SK-N-SH treated with all-trans-retinoic acid at 6 μM for 48 hours (cell line): ENCODE measurements around the gene MUC5B.

Experiments used
- ATAC-seq: fragments of 200-7000 bp; cut with Tn5 transposase; 3 replicates; pipeline ENCODE4 v1.9.1; 2020; ENCODE audit warnings: mild to moderate bottlenecking, moderate library complexity
- ARNTL ChIP-seq: fragments of 450-650 bp; formaldehyde crosslinking; IDR thresholded peaks from 2 replicates; pipeline ENCODE4 v1.5.0; 2020; ENCODE audit warnings: low read depth, mild to moderate bottlenecking, moderate library complexity, borderline replicate concordance
- BACH2 ChIP-seq: fragments of 250-450 bp; sonication (Bioruptor Pico); IDR thresholded peaks from 2 replicates; pipeline ENCODE4 v1.9.0; 2021; ENCODE audit warnings: mild to moderate bottlenecking, borderline replicate concordance
- CSDC2 ChIP-seq: fragments of 250-450 bp; sonication (Bioruptor Pico); IDR thresholded peaks from 2 replicates; pipeline ENCODE4 v1.5.0; 2020; ENCODE audit warnings: mild to moderate bottlenecking, moderate library complexity
- ESRRG ChIP-seq: fragments of 250-450 bp; sonication (Bioruptor Pico); IDR thresholded peaks from 2 replicates; pipeline ENCODE4 v1.6.1; 2021; ENCODE audit warnings: mild to moderate bottlenecking
- GLIS3 ChIP-seq: fragments of 250-450 bp; sonication (Bioruptor Pico); IDR thresholded peaks from 2 replicates; pipeline ENCODE4 v1.5.0; 2020; ENCODE audit warnings: mild to moderate bottlenecking, moderate library complexity
- ISL1 ChIP-seq: fragments of 250-450 bp; sonication (Bioruptor Pico); IDR thresholded peaks from 2 replicates; pipeline ENCODE4 v2.1.2; 2022; ENCODE audit warnings: mild to moderate bottlenecking, moderate library complexity
- OSR1 ChIP-seq: fragments of 250-450 bp; sonication (Bioruptor Pico); IDR thresholded peaks from 2 replicates; pipeline ENCODE4 v1.8.0; 2022; ENCODE audit warnings: moderate library complexity, mild to moderate bottlenecking, inconsistent platforms
- PPARA ChIP-seq: fragments of 250-450 bp; sonication (Bioruptor Pico); IDR thresholded peaks from 2 replicates; pipeline ENCODE4 v1.5.0; 2020; ENCODE audit warnings: mild to moderate bottlenecking, borderline replicate concordance
- RARB ChIP-seq: fragments of 250-450 bp; sonication (Bioruptor Pico); IDR thresholded peaks from 2 replicates; pipeline ENCODE4 v1.8.0; 2021; ENCODE audit warnings: mild to moderate bottlenecking, moderate library complexity
- SNAI2 ChIP-seq: fragments of 250-450 bp; sonication (Bioruptor Pico); IDR thresholded peaks from 2 replicates; pipeline ENCODE4 v1.5.0; 2020; ENCODE audit warnings: mild to moderate bottlenecking, moderate library complexity
- TCF4 ChIP-seq: fragments of 250-450 bp; sonication (Bioruptor Pico); IDR thresholded peaks from 2 replicates; pipeline ENCODE4 v1.8.0; 2021; ENCODE audit warnings: mild to moderate bottlenecking, moderate library complexity, borderline replicate concordance
- TOX ChIP-seq: fragments of 250-450 bp; sonication (Bioruptor Pico); IDR thresholded peaks from 2 replicates; pipeline ENCODE4 v1.8.0; 2021; ENCODE audit warnings: mild to moderate bottlenecking, moderate library complexity, borderline replicate concordance
- ZC3H10 ChIP-seq: fragments of 250-450 bp; sonication (Bioruptor Pico); IDR thresholded peaks from 2 replicates; pipeline ENCODE4 v1.5.1; 2021; ENCODE audit warnings: mild to moderate bottlenecking, moderate library complexity
- ZFP3 ChIP-seq: fragments of 250-450 bp; sonication (Bioruptor Pico); IDR thresholded peaks from 2 replicates; pipeline ENCODE4 v1.5.0; 2020; ENCODE audit warnings: mild to moderate bottlenecking, moderate library complexity
- ZFP30 ChIP-seq: fragments of 450-650 bp; formaldehyde crosslinking; IDR thresholded peaks from 2 replicates; pipeline ENCODE4 v1.5.0; 2022; ENCODE audit warnings: mild to moderate bottlenecking, moderate library complexity
- ZNF565 ChIP-seq: fragments of 450-650 bp; formaldehyde crosslinking; conservative IDR thresholded peaks from 2 replicates; pipeline ENCODE4 v1.5.0; 2020; ENCODE audit warnings: low read depth, mild to moderate bottlenecking, moderate library complexity
- ZNF70 ChIP-seq: fragments of 450-650 bp; formaldehyde crosslinking; IDR thresholded peaks from 2 replicates; pipeline ENCODE4 v1.5.0; 2020; ENCODE audit warnings: mild to moderate bottlenecking, moderate library complexity
- ZNF8 ChIP-seq: fragments of 450-650 bp; formaldehyde crosslinking; IDR thresholded peaks from 2 replicates; pipeline ENCODE4 v1.5.0; 2020; ENCODE audit warnings: mild to moderate bottlenecking, moderate library complexity
- TF ChIP-seq, protein P1 (sequence below): fragments of 250-450 bp; sonication (Bioruptor Pico); IDR thresholded peaks from 2 replicates; pipeline ENCODE4 v1.5.1; 2020; ENCODE audit warnings: low read depth, mild to moderate bottlenecking, moderate library complexity
- TF ChIP-seq, protein P2 (sequence below): fragments of 250-450 bp; sonication (Bioruptor Pico); IDR thresholded peaks from 2 replicates; pipeline ENCODE4 v1.5.1; 2021; ENCODE audit warnings: mild to moderate bottlenecking, moderate library complexity
- TF ChIP-seq, protein P3 (sequence below): fragments of 250-450 bp; sonication (Bioruptor Pico); IDR thresholded peaks from 2 replicates; pipeline ENCODE4 v1.8.0; 2021; ENCODE audit warnings: low read depth, mild to moderate bottlenecking, moderate library complexity, borderline replicate concordance
- TF ChIP-seq, protein P4 (sequence below): fragments of 250-450 bp; sonication (Bioruptor Pico); IDR thresholded peaks from 2 replicates; pipeline ENCODE4 v1.5.0; 2020; ENCODE audit warnings: mild to moderate bottlenecking, moderate library complexity

MUC5B gene

DNA sequence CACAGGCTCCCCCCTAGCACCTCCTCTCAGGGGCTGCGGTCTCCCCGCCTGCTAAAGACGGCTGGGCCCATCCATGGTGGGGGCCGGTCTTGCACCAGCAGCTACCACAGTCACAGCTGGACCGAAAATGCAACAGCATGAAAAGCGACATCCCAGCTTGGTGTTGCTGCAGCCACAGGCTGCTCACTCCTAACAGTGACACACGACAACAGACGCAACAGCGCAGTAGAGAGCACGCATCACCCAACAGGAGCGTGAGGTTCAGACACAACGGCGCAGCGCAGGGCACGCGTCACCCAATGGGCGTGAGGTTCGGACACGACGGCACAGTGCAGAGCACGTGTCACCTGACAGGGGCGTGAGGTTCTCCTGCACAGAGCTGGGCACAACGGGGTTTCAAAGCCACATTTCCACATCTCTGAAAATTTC, 62.5 kb downstream of the MUC5B start:
- ATAC-seq, result no peak
- TF ChIP-seq OSR1 (CRISPR knock-in tag) (no peak), TOX (CRISPR knock-in tag) (no peak), PPARA (CRISPR knock-in tag) (no peak), ARNTL (no peak), GLIS3 (no peak), RARB (CRISPR knock-in tag) (no peak), ZNF8 (CRISPR knock-in tag) (no peak), ZNF565 (CRISPR knock-in tag) (no peak), ESRRG (CRISPR knock-in tag) (no peak), ZC3H10 (CRISPR knock-in tag) (no peak), ZNF70 (CRISPR knock-in tag) (no peak), ZFP30 (CRISPR knock-in tag) (no peak), BACH2 (CRISPR knock-in tag) (no peak), TCF4 (no peak)
- TF ChIP-seq, protein P1, sequence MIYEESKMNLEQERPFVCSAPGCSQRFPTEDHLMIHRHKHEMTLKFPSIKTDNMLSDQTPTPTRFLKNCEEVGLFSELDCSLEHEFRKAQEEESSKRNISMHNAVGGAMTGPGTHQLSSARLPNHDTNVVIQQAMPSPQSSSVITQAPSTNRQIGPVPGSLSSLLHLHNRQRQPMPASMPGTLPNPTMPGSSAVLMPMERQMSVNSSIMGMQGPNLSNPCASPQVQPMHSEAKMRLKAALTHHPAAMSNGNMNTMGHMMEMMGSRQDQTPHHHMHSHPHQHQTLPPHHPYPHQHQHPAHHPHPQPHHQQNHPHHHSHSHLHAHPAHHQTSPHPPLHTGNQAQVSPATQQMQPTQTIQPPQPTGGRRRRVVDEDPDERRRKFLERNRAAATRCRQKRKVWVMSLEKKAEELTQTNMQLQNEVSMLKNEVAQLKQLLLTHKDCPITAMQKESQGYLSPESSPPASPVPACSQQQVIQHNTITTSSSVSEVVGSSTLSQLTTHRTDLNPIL (CRISPR knock-in tag), result no peak
- TF ChIP-seq, protein P2, sequence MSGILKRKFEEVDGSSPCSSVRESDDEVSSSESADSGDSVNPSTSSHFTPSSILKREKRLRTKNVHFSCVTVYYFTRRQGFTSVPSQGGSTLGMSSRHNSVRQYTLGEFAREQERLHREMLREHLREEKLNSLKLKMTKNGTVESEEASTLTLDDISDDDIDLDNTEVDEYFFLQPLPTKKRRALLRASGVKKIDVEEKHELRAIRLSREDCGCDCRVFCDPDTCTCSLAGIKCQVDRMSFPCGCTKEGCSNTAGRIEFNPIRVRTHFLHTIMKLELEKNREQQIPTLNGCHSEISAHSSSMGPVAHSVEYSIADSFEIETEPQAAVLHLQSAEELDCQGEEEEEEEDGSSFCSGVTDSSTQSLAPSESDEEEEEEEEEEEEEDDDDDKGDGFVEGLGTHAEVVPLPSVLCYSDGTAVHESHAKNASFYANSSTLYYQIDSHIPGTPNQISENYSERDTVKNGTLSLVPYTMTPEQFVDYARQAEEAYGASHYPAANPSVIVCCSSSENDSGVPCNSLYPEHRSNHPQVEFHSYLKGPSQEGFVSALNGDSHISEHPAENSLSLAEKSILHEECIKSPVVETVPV (CRISPR knock-in tag), result no peak
- TF ChIP-seq, protein P3, sequence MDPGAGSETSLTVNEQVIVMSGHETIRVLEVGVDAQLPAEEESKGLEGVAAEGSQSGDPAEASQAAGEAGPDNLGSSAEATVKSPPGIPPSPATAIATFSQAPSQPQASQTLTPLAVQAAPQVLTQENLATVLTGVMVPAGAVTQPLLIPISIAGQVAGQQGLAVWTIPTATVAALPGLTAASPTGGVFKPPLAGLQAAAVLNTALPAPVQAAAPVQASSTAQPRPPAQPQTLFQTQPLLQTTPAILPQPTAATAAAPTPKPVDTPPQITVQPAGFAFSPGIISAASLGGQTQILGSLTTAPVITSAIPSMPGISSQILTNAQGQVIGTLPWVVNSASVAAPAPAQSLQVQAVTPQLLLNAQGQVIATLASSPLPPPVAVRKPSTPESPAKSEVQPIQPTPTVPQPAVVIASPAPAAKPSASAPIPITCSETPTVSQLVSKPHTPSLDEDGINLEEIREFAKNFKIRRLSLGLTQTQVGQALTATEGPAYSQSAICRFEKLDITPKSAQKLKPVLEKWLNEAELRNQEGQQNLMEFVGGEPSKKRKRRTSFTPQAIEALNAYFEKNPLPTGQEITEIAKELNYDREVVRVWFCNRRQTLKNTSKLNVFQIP (CRISPR knock-in tag), result no peak
- TF ChIP-seq, protein P4, sequence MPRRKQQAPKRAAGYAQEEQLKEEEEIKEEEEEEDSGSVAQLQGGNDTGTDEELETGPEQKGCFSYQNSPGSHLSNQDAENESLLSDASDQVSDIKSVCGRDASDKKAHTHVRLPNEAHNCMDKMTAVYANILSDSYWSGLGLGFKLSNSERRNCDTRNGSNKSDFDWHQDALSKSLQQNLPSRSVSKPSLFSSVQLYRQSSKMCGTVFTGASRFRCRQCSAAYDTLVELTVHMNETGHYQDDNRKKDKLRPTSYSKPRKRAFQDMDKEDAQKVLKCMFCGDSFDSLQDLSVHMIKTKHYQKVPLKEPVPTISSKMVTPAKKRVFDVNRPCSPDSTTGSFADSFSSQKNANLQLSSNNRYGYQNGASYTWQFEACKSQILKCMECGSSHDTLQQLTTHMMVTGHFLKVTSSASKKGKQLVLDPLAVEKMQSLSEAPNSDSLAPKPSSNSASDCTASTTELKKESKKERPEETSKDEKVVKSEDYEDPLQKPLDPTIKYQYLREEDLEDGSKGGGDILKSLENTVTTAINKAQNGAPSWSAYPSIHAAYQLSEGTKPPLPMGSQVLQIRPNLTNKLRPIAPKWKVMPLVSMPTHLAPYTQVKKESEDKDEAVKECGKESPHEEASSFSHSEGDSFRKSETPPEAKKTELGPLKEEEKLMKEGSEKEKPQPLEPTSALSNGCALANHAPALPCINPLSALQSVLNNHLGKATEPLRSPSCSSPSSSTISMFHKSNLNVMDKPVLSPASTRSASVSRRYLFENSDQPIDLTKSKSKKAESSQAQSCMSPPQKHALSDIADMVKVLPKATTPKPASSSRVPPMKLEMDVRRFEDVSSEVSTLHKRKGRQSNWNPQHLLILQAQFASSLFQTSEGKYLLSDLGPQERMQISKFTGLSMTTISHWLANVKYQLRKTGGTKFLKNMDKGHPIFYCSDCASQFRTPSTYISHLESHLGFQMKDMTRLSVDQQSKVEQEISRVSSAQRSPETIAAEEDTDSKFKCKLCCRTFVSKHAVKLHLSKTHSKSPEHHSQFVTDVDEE (CRISPR knock-in tag), result no peak

DNA sequence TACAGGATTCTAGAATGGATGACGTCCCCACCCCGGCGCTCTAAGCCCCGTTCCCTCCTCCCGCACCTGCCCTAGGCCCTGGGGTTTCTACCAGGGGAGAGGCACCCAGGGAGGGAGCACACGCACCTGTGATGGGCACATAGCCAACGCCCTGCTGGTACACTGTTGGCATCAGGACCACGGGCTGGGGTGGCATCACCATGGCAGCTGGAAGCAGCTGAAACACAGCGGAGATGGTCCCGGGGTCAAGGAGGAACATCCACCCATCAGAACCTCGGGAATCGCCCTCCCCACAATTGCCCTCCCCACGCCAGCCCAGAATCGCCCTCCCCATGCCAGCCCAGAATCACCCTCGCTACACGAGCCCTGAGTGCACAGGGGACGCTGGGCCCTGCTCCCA, 63.0 kb downstream of the MUC5B start:
- ATAC-seq, result no peak
- TF ChIP-seq, protein P2 (CRISPR knock-in tag), result no peak
- no peak for TF ChIP-seq SNAI2
- TF ChIP-seq TOX (CRISPR knock-in tag), result no peak
- TF ChIP-seq, protein P3 (CRISPR knock-in tag), result no peak
- TF ChIP-seq ARNTL, result no peak
- TF ChIP-seq, protein P4 (CRISPR knock-in tag), result no peak
- TF ChIP-seq ZFP30 (CRISPR knock-in tag), result no peak
- no peak for TF ChIP-seq ZFP3 (CRISPR knock-in tag)
- TF ChIP-seq PPARA (CRISPR knock-in tag), result no peak
- TF ChIP-seq ZNF70 (CRISPR knock-in tag), result no peak
- no peak for TF ChIP-seq CSDC2 (CRISPR knock-in tag)
- no peak for TF ChIP-seq ISL1 (CRISPR knock-in tag)
- no peak for TF ChIP-seq ZC3H10 (CRISPR knock-in tag)
- no peak for TF ChIP-seq OSR1 (CRISPR knock-in tag)
- TF ChIP-seq ESRRG (CRISPR knock-in tag), result no peak
- TF ChIP-seq BACH2 (CRISPR knock-in tag), result no peak
